Left hindlimb (tissue), 1 donor: ENCODE measurements around the gene SELL.
"Not testable (repeated sequence)": the region's sequence is repeated elsewhere in the genome, so short reads cannot be mapped to it uniquely, and the experiment has no call there.

Experiments
- DNase-seq: peaks from one replicate; pipeline ENCODE4 v3.0.0-alpha.2; 2018

SELL gene

DNA sequence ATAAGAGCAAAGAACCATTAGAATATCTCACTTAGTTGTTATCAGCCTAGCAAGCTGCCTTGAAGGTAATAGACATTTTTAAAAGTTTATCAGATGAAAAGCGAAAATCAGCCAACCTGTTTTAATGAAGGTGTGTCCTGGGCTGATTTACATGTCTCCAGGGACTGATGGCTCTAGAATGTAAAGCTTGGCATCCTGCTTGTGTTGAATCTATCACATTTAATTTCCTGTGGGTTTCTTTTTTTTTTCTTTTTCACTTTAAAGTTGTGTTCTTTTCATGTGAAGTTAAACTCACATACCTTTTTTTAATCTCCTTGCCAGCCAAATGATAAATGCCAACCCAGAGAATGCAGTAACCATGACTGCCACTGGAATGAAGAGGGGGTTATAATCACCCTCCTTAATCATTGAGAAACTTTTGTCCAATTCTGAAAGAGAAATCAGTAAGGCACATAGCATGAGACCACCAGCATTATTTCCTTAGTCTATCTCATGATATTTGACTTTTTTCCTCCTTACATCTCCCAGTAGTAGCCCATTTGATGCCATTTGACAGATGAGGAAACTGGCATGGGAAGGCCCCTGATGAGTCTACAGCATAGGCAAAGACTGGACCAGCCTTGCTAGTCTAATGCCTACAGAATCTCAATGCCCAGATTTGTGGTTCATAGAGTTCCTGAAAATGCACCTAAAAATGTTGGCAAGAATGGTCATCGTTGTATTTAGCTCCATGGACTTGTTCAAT lies 10.0 kb downstream of the SELL start:
- no peak for DNase-seq

DNA sequence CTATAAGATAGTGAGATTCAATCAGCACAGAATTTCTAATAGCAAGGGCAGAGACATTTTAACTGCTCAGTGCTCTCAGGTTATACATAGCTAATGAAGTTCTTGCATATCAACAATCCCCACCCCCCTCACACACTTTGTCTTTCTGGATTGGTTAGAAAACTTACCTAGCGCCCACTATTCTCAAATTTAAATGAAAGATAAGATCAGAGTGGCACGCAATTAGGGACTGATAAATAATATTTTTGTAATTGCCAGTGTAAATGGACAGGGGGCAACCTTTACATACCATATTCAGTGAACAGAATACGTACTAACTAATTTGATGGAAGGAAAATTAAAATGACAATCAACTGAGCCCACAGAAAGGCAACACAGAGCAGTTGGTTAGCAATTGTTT lies 11.7 kb downstream of the SELL start:
- DNase-seq: no peak

DNA sequence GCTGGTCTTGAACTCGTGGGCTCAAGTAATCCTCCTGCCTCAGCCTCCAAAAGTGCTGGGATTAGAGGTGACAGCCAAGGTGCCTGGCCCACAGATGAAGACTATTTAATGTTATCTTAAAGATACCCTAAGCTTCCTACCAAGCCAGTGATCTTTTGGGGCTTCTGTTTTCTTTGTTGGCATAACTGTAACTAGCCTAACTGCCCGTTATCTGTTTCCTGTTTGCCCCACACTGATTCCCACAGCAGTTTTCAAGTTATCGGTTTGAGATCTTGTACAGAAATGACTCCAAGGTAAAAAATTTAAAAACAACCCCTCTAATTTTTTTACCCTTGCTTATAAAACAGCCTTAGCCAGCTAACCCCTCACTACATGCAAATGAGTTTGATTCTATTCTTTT lies 12.4 kb downstream of the SELL start:
- DNase-seq: no peak

DNA sequence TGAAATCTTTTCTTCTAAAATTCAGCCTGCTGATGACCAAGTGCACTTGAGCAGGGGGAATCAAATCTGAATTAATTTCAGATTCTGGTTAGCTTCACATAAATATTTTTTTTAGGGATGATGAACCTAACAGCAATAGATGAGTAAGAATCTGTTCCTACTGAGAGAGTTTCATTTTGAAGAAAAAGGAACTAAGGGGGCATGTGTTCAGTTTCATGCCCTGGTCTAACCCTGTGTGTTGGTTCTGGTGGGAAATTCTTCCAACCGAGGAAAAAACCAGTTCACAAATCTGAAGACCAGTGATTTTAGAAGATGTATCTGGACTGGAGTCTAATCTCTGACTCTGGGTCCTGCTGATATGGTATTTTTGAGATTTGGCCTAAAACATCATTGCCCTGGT lies 13.7 kb downstream of the SELL start:
- no peak for DNase-seq

DNA sequence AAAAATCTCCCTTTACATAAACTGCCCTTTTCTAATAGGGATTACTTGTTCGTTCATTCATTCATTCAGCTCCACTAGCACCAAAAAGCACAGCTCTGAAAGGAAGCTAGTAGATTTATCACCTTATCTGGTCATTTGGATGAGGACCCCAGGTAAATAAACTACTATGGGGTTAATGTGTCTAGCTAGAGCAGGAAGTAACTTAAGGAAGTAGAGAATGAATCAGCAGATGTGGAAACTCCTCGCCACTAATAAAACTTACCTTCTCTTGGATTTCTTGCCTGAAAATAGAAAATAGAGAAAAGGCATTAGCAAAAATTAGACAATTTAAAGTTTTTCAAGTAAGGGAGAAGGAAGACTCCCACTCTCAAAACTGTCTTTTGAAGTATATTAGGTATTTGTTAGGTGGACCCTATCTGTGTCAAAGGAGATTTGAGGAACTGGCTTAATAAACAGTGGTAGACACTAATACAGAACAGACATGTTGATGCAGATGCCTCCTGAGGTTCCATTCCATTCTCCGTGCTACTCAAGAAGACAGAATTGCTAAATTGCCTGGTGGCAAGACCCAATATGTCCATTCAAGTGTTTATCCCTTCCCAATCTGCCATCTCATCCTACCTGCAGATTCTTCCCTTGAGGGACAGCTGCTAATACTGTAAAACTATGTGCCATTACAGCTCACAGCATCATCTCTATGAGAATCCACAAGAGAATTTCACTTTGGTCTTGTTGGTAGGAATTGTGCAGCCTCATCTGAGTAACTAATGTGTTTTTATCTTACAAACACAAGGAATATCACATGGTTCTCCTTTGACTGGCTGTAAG lies 14.9 kb downstream of the SELL start:
- DNase-seq: no peak

DNA sequence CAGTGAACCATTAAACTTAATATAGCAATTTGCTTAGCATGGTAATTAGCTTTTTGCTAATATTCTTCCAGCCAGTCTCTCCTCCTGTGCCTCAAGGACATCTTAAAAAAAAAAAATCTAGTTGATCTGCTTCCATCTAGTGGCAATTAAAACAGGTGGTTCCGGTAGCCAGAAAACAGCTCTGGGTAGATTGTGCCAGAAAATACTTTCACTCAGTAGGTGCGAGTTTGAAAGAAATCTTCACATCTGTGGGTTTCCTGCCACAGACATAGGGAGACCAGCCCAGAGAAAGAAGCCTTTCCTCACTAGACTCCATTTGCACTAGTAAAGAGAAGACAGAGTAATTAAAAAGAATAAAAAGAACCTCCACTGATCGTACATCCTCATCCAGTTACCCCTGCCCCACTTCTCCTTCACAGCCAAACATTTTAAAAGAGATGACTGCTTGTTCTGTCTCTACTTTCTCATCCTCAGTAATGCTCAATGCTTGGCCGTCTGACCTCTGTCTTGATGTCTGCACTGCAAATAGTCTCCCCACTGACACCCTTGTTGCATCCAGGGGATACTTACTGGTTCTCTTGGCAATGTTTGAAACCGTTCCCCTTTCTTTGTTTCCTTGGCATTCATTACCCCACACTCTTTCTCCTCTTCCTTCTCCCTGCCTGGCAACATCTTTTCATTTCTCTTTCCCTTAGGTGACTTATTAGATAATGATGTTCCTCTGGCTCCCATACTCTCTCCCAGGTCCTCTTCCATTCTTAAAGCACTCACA lies 16.9 kb downstream of the SELL start:
- DNase-seq: no peak

DNA sequence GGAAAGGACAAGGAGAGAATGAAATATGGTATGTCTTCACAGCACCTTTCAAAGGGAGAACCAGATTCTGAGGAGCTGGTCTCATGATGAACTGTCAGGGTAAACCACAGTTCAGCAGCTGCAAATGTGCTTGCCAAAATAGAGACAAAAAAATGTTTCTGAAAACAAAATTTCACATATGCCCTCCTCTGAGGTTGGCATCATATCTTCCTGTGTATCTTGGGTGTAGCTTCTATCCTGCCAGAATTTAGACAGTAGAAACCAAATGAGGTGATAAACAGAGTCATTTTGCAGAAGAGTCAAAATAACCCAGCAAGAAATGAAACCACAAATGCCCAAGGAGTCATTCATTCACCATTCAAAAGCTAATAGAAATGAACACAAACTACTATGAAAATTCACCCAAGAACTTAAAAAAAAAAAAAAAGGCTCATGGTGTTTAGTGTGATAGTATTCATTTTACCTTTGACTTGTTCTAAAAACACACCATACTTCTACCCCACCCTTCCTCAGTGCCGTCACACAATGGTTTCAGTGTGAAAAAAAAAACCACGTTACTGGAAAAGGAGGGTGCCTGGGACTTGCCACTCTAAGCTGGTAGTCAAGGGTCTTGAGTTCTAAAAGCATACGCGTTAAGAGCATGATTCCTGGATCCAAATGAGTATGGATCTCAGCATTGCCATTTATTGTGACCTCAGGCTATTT lies 18.5 kb downstream of the SELL start:
- no peak for DNase-seq

DNA sequence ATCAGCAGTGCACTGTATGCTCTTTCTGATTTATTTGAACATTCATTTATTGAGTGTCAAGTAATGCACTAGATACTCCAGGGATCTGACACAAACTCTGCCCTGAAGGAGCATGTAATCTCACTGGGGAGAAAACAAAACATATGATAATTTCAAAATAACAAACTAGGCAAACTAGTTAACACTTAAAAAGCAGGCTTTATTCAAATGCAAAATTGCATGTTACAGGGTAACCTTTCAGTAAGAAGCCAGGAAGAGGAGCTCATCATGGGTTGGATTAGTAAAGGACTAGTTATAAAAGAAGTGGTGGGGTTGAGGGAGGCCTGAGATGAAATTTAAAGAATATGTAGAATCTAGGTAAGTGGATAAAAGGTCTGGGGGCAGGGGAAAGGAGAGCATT lies 20.9 kb downstream of the SELL start:
- no peak for DNase-seq

DNA sequence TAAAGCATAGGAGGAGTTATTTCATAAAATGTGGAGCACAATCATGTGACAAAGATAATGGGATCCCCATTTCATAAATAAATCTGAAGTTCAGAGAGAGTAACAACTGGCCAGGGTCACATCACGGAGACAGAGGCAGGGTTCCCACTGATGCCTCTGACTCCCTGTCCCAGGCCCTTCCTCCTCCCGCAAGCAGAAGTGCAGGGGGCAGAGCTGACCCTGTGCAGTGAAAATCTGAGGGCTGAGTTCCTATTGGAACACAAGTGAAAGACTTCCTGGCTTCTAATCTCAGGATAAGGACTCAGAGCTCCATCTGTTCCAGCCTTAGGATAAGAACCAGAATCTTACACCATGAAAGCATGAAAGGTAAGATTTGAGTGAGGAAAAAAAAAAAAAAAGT lies 22.0 kb downstream of the SELL start:
- no peak for DNase-seq

DNA sequence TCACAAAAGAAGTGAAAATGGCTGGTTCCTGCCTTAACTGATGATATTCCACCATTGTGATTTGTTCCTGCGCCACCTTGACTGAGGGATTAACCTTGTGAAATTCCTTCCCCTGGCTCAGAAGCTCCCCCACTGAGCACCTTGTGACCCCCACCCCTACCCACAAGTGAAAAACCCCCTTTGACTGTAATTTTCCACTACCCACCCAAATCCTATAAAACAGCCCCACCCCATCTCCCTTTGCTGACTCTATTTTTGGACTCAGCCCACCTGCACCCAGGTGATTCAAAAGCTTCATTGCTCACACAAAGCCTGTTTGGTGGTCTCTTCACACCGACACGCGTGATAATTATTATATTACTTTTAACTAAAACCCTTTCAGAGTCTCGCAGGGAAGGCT lies 23.0 kb downstream of the SELL start:
- DNase-seq: not testable (repeated sequence)

DNA sequence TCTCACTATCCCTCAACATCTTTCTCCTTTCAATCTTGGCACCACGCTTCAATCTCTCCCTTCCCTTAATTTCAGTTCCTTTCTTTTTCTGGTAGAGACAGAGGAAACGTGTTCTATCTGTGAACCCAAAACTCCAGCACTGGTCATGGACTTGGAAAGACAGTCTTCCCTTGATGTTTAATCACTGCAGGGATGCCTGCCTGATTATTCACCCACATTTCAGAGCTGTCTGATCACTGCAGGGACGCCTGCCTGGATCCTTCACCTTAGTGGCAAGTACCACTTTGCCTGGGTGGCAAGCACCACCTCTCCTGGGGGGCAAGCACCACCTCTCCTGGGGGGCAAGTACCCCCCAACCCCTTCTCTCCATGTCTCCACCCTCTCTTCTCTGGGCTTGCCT lies 27.8 kb downstream of the SELL start:
- DNase-seq: no peak

DNA sequence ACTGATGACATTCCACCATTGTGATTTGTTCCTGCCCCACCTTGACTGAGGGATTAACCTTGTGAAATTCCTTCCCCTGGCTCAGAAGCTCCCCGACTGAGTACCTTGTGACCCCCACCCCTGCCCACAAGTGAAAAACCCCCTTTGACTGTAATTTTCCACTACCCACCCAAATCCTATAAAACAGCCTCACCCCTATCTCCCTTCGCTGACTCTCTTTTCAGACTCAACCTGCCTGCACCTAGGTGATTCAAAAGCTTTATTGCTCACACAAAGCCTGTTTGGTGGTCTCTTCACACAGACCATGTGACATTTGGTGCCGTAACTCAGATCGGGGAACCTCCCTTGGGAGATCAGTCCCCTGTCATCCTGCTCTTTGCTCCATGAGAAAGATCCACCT lies 28.3 kb downstream of the SELL start:
- DNase-seq: not testable (repeated sequence)

DNA sequence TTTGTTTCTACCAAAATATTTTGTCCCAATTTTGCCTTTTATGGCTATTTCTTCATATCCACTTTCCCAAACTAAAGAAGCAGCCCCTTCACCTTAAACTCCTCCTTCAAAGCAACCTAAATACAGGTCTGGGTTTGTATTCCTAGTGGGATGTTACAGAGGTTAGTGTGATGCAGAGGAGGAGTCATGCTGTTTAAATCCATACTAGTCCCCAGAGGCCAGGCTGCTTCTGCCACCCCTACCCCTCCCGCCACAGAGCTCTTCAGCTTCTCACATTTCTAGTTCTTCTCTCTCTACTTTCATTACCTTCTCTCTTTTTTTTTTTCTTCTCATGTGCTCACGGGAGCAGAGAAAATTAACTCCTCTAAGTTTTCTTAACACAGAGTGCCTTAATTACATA lies 29.3 kb downstream of the SELL start:
- DNase-seq: no peak

DNA sequence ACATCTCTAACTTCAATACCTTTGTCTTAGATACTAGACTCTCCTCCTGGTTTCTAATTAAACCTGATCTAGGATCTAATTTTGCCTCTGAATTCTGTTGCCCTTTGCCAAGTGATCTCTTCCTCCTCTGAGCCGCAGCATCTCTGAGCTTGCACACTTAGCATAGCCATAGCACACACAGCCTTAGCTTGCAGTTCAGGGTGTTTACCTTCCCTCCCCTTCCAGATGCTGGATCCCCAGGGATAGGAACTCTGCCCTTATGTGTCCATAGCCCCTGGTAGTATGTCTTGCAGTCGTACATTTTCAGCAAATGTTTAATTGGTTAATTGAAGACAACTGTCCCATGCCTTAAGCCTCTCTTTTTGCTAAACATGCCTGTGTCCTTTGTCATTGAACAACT lies 30.3 kb downstream of the SELL start:
- no peak for DNase-seq

DNA sequence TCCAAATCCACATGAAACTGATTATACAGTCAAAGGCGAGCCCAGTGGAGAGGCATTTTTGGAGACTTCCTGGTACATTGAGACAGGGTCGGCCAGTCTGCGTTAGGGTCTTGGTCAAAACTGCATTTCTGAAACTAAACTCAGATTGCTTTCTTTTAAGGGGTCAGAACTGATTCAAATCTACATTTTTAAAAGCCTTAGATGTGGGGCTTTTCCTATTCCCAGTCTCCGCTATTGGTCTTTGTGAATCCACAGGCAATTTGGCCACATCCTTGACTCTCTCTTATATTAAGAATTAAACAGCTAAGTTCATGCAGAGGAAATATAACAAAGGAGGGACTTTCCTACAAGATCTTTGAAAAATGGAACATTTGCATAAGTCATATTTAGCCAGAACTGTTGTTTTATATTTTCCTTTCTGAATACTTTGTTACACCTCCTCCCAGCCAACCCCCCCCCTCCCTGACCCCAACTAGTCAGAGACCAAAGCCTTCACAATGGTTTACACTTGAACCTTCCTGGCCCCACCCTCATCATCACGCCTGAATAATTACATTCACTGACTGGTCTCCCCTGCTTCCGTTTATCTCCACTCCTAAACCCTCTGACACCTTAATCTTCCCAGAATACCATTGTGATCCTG lies 30.9 kb downstream of the SELL start:
- no peak for DNase-seq

DNA sequence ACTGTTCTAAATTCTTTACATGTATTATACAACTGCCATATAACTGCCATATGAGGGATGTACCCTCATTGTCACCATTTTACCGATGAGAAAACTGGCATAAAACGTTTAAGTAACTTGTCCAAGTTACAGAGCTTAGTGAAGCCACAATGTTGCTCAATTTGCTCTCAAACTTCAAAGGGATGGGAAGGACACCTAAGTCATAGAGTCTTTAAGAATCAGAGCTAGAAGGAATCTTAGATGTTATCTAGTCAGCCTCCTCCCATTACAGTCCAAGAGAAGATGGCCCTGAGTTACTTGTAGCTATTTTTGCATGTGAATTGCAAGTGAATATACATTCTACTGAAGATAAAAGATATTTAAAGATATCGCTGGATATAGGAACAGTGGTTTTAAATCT lies 31.7 kb downstream of the SELL start:
- DNase-seq: no peak

DNA sequence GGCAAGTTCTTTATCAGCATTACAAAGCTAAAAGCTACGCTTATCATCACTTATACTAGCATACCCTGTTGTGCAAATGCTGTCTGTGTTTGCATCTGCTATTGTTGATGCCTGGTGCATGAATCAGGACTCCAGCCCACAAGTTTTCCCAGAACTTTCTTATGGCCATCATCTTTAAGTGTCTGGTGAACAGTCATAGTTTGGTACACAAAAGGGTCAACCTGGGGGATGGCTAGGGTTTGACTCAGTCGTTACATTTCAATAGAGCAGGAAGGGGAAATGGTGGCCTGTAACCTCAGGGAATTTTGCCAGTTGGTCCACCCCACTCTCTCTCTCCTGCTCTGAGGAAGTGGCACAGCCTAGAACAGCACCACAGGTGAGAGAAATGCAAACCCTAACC lies 35.4 kb downstream of the SELL start:
- DNase-seq: no peak

DNA sequence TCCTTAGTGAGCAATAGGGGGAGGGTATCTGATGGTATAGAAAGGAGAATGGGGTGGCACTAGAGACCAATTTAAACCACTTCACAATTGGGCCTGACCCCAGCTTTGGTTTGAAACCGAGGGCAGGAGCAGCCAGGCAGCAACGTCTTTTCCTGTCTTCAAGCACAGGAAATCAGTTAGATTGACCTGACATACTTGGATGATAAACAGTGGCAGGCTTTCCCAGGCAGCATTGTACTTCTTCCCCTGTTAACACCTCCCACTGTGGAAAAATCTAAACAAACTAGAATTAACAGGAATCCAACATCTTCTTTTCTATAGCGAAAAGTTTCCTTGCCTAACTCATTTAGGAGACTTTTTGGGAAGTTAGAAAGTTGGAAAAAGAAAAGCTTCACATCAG lies 40.6 kb downstream of the SELL start:
- DNase-seq: no peak

DNA sequence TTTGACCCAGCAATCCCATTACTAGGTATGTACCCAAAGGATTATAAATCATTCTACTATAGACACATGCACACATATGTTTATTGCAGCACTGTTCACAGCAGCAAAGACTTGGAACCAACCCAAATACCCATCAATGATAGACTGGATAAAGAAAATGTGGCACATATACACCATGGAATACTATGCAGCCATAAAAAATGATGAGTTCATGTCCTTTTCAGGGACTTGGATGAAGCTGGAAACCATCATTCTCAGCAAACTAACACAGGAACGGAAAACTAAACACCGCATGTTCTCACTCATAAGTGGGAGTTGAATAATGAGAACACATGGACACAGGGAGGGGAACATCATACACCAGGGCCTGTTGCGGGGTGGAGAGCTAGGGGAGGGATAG lies 41.2 kb downstream of the SELL start:
- DNase-seq: not testable (repeated sequence)

DNA sequence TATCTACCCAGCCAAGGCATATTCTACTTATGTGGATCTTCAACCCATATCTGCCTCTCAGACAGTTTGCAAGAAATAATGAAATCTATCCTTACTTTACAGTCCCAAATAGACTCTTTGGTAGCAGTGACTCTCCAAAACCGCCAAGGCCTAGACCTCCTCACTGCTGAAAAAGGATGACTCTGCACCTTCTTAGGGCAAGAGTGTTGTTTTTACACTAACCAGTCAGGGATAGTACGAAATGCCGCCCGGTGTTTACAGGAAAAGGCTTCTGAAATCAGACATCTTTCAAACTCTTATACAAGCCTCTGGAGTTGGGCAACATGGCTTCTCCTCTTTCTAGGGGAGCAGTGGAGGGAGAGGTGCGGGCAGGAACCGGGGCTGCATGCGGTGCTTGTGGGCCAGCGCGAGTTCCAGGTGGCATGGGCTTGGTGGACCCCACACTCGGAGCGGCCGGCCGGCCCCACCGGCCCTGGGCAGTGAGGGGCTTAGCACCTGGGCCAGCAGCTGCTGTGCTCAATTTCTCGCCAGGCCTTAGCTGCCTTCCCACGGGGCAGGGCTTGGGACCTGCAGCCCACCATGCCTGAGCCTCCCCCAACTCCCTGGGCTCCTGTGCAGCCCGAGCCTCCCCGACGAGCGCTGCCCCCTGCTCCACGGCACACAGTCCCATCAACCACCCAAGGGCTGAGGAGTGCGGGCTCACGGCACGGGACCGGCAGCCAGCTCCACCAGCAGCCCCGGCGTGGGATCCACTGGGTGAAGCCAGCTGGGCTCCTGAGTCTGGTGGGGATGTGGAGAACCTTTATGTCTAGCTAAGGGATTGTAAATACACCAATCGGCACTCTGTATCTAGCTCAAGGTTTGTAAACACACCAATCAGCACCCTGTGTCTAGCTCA lies 43.5 kb downstream of the SELL start:
- not testable (repeated sequence) for DNase-seq

DNA sequence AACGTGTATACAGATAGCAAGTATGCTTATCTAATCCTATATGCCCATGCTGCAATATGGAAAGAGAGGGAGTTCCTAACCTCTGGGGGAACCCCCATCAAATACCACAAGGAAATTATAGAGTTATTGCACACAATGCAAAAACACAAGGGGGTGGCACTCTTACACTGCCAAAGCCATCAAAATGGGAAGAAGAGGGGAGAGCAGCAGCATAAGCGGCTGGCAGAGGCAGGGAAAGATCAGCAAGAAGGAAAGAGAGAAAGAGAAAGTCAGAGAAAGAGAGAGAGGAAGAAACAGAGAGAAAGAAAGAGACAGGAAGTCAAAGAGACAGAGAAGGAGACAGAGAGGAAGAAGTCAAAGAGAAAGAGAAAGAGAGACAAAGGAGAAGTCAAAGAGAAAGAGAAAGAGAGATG lies 44.2 kb downstream of the SELL start:
- not testable (repeated sequence) for DNase-seq
